ENCODE measurements around the gene WDR20.

WDR20 gene

GRCh38 chr14:102205560-102205959 lies 65.9 kb downstream of the WDR20 start:
- no peak overlapping the region for H2AFZ ChIP-seq (ENCODE audit: low read depth)
- no peaks in the 10 kb centered on the region for H3K27me3 ChIP-seq (ENCODE audit: insufficient read depth, low read depth)
- peaks cover 16% of the 10 kb centered on the region for H3K4me1 ChIP-seq (ENCODE audit: low read depth, poor library complexity, severe bottlenecking)
- H4K20me1 ChIP-seq (ENCODE audit: insufficient read depth) = no peaks in the 10 kb centered on the region
- H3K27ac ChIP-seq = no peak overlapping the region
- no peaks in the 10 kb centered on the region for H3K36me3 ChIP-seq (ENCODE audit: insufficient read depth)
- 0 out of 2 replicates have a peak, but pooled peaks cover 7% of the 10 kb centered on the region for H3K79me2 ChIP-seq (ENCODE audit: insufficient read depth, low read depth)
- no peak overlapping the region for H3K4me3 ChIP-seq (IDR thresholded peaks at IDR 0.05; ENCODE audit: insufficient read depth, low read depth, low read length)
- no peak overlapping the region for H3K4me2 ChIP-seq
- no peak overlapping the region for H3K9ac ChIP-seq
- TF ChIP-seq CTCF (conservative IDR thresholded peaks at IDR 0.05; ENCODE audit: low read depth, low read length) = no peak

- TF ChIP-seq CTCF (conservative IDR thresholded peaks at IDR 0.05; ENCODE audit: low read depth, low read length) = no peak
- peaks cover 2% of the 10 kb centered on the region for H3K4me1 ChIP-seq (ENCODE audit: low read depth, poor library complexity, severe bottlenecking)
- H3K4me3 ChIP-seq (IDR thresholded peaks at IDR 0.05; ENCODE audit: insufficient read depth, low read depth, low read length) = no peak overlapping the region
- no peaks in the 10 kb centered on the region for H3K27me3 ChIP-seq (ENCODE audit: insufficient read depth, low read depth)
- H2AFZ ChIP-seq (ENCODE audit: low read depth) = no peak overlapping the region
- H3K4me2 ChIP-seq = no peak overlapping the region
- no peak overlapping the region for H3K9ac ChIP-seq
- H3K79me2 ChIP-seq (ENCODE audit: insufficient read depth, low read depth) = 0 out of 2 replicates have a peak, but pooled peaks cover 7% of the 10 kb centered on the region
- H4K20me1 ChIP-seq (ENCODE audit: insufficient read depth) = no peaks in the 10 kb centered on the region
- H3K36me3 ChIP-seq (ENCODE audit: insufficient read depth) = no peaks in the 10 kb centered on the region
- H3K27ac ChIP-seq = no peak overlapping the region
Observed at GRCh38 chr14:102206918-102207317, 67.2 kb downstream of the WDR20 start.

- Histone ChIP-seq H3K79me2 (ENCODE audit: insufficient read depth, low read depth) (0 out of 2 replicates have a peak, but pooled peaks cover 1% of the 10 kb centered on the region), H3K36me3 (ENCODE audit: insufficient read depth) (no peaks in the 10 kb centered on the region), H3K9ac (no peak overlapping the region), H3K27me3 (ENCODE audit: insufficient read depth, low read depth) (no peaks in the 10 kb centered on the region), H3K4me1 (ENCODE audit: low read depth, poor library complexity, severe bottlenecking) (no peaks in the 10 kb centered on the region), H2AFZ (ENCODE audit: low read depth) (no peak overlapping the region), H3K4me3 (IDR thresholded peaks at IDR 0.05; ENCODE audit: insufficient read depth, low read depth, low read length) (no peak overlapping the region), H3K4me2 (no peak overlapping the region), H3K27ac (no peak overlapping the region), H4K20me1 (ENCODE audit: insufficient read depth) (no peaks in the 10 kb centered on the region)
- TF ChIP-seq CTCF (conservative IDR thresholded peaks at IDR 0.05; ENCODE audit: low read depth, low read length) = no peak
Observed at GRCh38 chr14:102207831-102208365, 68.2 kb downstream of the WDR20 start.

- H4K20me1 ChIP-seq (ENCODE audit: insufficient read depth) = no peaks in the 10 kb centered on the region
- TF ChIP-seq CTCF (conservative IDR thresholded peaks at IDR 0.05; ENCODE audit: low read depth, low read length) = no peak
- H3K27me3 ChIP-seq (ENCODE audit: insufficient read depth, low read depth) = no peaks in the 10 kb centered on the region
- no peaks in the 10 kb centered on the region for H3K79me2 ChIP-seq (ENCODE audit: insufficient read depth, low read depth)
- no peak overlapping the region for H3K4me3 ChIP-seq (IDR thresholded peaks at IDR 0.05; ENCODE audit: insufficient read depth, low read depth, low read length)
- H2AFZ ChIP-seq (ENCODE audit: low read depth) = no peak overlapping the region
- H3K4me1 ChIP-seq (ENCODE audit: low read depth, poor library complexity, severe bottlenecking) = no peaks in the 10 kb centered on the region
- H3K36me3 ChIP-seq (ENCODE audit: insufficient read depth) = no peaks in the 10 kb centered on the region
- no peak overlapping the region for H3K27ac ChIP-seq
- no peak overlapping the region for H3K4me2 ChIP-seq
- no peak overlapping the region for H3K9ac ChIP-seq
Observed at GRCh38 chr14:102208741-102209140, 69.0 kb downstream of the WDR20 start.

Data from KMS-11 (cell line).